IPS-11a (cell line): ENCODE data around the gene DOCK4.

Experiments
- H3K4me3 ChIP-seq: one replicate; pipeline ENCODE4 v1.5.1; 2013; ENCODE audit warnings: low read depth, low read length, control low read depth

DOCK4 gene

GRCh38 chr7:111982133-111982532 is 224.1 kb downstream of the DOCK4 start:
- H3K4me3 ChIP-seq, result no peak overlapping the region

GRCh38 chr7:111980725-111981124 is 225.5 kb downstream of the DOCK4 start:
- no peak overlapping the region for H3K4me3 ChIP-seq

- H3K4me3 ChIP-seq, result no peak overlapping the region
Measured at GRCh38 chr7:111975346-111975745, 230.9 kb downstream of the DOCK4 start.

- H3K4me3 ChIP-seq, result no peak overlapping the region
Measured at GRCh38 chr7:111960984-111961383, 245.2 kb downstream of the DOCK4 start.

GRCh38 chr7:111958896-111959295 is 247.3 kb downstream of the DOCK4 start:
- H3K4me3 ChIP-seq, result no peak overlapping the region

GRCh38 chr7:111958431-111958830 is 247.8 kb downstream of the DOCK4 start:
- H3K4me3 ChIP-seq, result no peak overlapping the region

GRCh38 chr7:111955616-111956015 is 250.6 kb downstream of the DOCK4 start:
- no peak overlapping the region for H3K4me3 ChIP-seq

- no peak overlapping the region for H3K4me3 ChIP-seq
Measured at GRCh38 chr7:111954474-111955381, 251.5 kb downstream of the DOCK4 start.

GRCh38 chr7:111954056-111954455 is 252.1 kb downstream of the DOCK4 start:
- H3K4me3 ChIP-seq, result no peak overlapping the region

- no peak overlapping the region for H3K4me3 ChIP-seq
Measured at GRCh38 chr7:111953611-111954010, 252.6 kb downstream of the DOCK4 start.

GRCh38 chr7:111952783-111953182 is 253.4 kb downstream of the DOCK4 start:
- no peak overlapping the region for H3K4me3 ChIP-seq

- H3K4me3 ChIP-seq, result no peak overlapping the region
Measured at GRCh38 chr7:111951052-111951451, 255.1 kb downstream of the DOCK4 start.

GRCh38 chr7:111942450-111943081 is 263.6 kb downstream of the DOCK4 start:
- no peak overlapping the region for H3K4me3 ChIP-seq

GRCh38 chr7:111937163-111937562 is 269.0 kb downstream of the DOCK4 start:
- no peak overlapping the region for H3K4me3 ChIP-seq

- no peak overlapping the region for H3K4me3 ChIP-seq
Measured at GRCh38 chr7:111933609-111934008, 272.6 kb downstream of the DOCK4 start.

GRCh38 chr7:111931958-111932357 is 274.2 kb downstream of the DOCK4 start:
- no peak overlapping the region for H3K4me3 ChIP-seq

- no peak overlapping the region for H3K4me3 ChIP-seq
Measured at GRCh38 chr7:111931016-111931517, 275.1 kb downstream of the DOCK4 start.

GRCh38 chr7:111929264-111929663 is 276.9 kb downstream of the DOCK4 start:
- no peak overlapping the region for H3K4me3 ChIP-seq

- H3K4me3 ChIP-seq, result no peak overlapping the region
Measured at GRCh38 chr7:111927353-111928019, 278.7 kb downstream of the DOCK4 start.

- no peak overlapping the region for H3K4me3 ChIP-seq
Measured at GRCh38 chr7:111920329-111920728, 285.9 kb downstream of the DOCK4 start.

GRCh38 chr7:111919631-111920179 is 286.5 kb downstream of the DOCK4 start:
- no peak overlapping the region for H3K4me3 ChIP-seq
